NB4 (cell line): ENCODE results near the gene DPF3.

Experiments
- TF ChIP-seq, protein P1 (sequence below): IDR thresholded peaks from one replicate; pipeline ENCODE4 v1.5.1; 2012; ENCODE audit warnings: low read depth, low read length
- TF ChIP-seq, protein P2 (sequence below): IDR thresholded peaks from 2 replicates; pipeline ENCODE4 v1.6.1; 2011; ENCODE audit warnings: low read depth, low read length

DNA sequence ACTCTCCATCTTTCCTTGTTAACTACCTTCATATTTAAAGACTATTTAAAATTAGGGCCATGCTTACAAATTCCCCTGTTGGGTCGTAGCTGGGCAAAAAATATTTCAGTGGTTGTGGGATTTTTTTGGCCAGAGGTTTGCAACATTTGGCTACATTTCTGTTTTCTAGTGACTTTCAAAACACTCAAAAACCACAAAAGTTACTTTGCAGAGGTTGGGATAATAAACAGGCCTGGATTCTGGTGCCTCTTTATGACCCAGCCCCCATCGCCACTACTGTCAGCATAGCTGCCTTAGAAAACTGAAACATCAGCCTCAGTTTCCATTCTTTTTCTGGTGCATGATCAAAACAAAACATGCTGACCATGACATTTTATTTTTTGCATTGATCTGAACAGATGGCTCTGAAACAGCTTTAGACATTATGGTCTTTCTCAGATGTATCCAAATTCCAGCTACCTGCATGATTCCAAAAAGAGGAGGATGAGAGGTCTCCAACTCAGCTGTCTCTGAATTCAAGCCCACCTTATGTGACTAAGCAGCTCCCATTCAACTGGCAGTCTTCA is 5.2 kb downstream of the DPF3 start:
- TF ChIP-seq, protein P1, sequence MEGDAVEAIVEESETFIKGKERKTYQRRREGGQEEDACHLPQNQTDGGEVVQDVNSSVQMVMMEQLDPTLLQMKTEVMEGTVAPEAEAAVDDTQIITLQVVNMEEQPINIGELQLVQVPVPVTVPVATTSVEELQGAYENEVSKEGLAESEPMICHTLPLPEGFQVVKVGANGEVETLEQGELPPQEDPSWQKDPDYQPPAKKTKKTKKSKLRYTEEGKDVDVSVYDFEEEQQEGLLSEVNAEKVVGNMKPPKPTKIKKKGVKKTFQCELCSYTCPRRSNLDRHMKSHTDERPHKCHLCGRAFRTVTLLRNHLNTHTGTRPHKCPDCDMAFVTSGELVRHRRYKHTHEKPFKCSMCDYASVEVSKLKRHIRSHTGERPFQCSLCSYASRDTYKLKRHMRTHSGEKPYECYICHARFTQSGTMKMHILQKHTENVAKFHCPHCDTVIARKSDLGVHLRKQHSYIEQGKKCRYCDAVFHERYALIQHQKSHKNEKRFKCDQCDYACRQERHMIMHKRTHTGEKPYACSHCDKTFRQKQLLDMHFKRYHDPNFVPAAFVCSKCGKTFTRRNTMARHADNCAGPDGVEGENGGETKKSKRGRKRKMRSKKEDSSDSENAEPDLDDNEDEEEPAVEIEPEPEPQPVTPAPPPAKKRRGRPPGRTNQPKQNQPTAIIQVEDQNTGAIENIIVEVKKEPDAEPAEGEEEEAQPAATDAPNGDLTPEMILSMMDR = no peak
- TF ChIP-seq, protein P2, sequence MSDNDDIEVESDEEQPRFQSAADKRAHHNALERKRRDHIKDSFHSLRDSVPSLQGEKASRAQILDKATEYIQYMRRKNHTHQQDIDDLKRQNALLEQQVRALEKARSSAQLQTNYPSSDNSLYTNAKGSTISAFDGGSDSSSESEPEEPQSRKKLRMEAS = no peak
